H1 (cell line): ENCODE measurements around the gene CAMKMT. TPM values are rescaled to one million over a fixed set of nuclear protein-coding genes. Genes with fewer than 3 reads are reported as not detected.

Experiments
- SIX5 ChIP-seq: IDR thresholded peaks from 2 replicates; pipeline ENCODE4 v1.6.1; 2011; ENCODE audit warnings: mild to moderate bottlenecking, low read depth, low read length
- USF2 ChIP-seq: IDR thresholded peaks from 2 replicates; pipeline ENCODE4 v1.6.1; 2011; ENCODE audit warnings: low read length, improper control_type of control experiment
- polyA plus RNA-seq, 7 experiments: library from polyadenylated mRNA; depleted of rRNA in 3 of 7; stranded (reverse) in 5 of 7; unstranded in 2 of 7; fragments of >200 nt in 5 of 7; fragments of 200-250 nt in 2 of 7; gene quantifications; 1 replicate in 5 of 7; 2 replicates in 1 of 7; 4 replicates in 1 of 7; pipeline versions ENCODE4 v1.2.1 to v1.2.3, GENCODE V29; 2011 to 2013; ENCODE audit warnings: missing spikeins in 2 of 7, mixed read lengths in 2 of 7
- total RNA-seq: library from RNA; stranded (reverse); fragmentation: NEBNext Ultra II Directional; extraction: Animal tissue kit (Norgen Biotek cat#: 25700); gene quantifications from 2 replicates; pipeline ENCODE4 v1.2.1, GENCODE V29; 2021

The CAMKMT gene
- total and polyA plus RNA-seq, 2 of the 8 experiments (the other 6 are each of a cell fraction or from before 2014, with no cell fraction given), result 14.7 to 22.4 TPM

DNA sequence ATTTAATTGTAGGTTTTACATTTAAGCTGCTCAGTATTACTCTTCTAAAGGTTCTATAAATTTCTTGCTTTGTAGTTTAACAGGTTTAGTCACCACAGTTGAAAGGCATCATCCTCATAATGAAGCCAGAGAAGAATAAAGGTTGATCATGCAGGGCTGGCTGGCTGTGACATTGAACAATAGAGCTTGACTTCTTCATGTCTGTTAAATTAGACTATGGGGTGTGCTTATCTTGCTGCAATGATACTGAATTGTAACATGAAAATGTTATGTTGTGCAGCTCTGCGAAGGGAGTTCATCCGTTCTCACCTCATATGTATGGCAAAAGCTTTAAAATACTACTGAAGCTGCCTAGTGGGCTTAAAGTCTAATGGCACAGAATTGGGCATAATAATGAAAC is 81.8 kb downstream of the CAMKMT start (continued):
- TF ChIP-seq USF2 (no peak), SIX5 (no peak)
